ENCODE data around the gene GALNT3.
A peak's percentile ranks its signal among the peaks of the same experiment; 100 is the strongest.

Gene GALNT3

DNA sequence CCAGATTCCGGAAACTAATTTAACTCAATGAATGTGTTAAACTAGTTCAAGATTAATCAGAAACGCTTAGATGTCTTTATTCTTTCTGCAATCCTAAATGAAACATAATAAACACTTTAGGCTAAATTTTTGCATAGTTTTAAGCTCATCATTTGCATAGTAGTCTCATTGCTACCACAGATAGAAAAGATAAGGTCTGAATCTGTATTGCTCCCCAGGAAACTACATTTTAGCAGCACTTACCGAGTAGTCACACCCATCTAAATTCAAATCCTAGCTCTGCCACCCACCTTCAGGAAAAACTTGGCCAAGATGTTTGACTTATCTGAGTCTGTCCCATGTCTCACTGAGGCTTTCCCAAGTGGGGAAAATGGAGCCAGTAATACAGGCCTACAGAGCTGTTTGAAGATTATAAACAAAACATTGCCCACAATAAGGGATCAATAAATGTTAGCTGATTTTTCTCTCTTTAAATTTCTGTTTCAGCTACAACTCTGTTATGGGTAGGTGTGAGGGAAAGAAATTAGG lies 87.0 kb downstream of the GALNT3 start:
- H3K4me3 ChIP-seq (ENCODE audit: low read length): no peak overlapping the region
- H3F3A ChIP-seq (ENCODE audit: insufficient read depth, low read length): no peaks in the 10 kb centered on the region
- no peak overlapping the region for H3K27ac ChIP-seq (ENCODE audit: low read length)
- TF ChIP-seq EZH2 (optimal IDR thresholded peaks at IDR 0.05; ENCODE audit: low read depth, low read length) (no peak), EZH2phosphoT487 (IDR thresholded peaks at IDR 0.05; ENCODE audit: low read length) (no peak)
- TF ChIP-seq, protein P1, sequence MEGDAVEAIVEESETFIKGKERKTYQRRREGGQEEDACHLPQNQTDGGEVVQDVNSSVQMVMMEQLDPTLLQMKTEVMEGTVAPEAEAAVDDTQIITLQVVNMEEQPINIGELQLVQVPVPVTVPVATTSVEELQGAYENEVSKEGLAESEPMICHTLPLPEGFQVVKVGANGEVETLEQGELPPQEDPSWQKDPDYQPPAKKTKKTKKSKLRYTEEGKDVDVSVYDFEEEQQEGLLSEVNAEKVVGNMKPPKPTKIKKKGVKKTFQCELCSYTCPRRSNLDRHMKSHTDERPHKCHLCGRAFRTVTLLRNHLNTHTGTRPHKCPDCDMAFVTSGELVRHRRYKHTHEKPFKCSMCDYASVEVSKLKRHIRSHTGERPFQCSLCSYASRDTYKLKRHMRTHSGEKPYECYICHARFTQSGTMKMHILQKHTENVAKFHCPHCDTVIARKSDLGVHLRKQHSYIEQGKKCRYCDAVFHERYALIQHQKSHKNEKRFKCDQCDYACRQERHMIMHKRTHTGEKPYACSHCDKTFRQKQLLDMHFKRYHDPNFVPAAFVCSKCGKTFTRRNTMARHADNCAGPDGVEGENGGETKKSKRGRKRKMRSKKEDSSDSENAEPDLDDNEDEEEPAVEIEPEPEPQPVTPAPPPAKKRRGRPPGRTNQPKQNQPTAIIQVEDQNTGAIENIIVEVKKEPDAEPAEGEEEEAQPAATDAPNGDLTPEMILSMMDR (IDR thresholded peaks at IDR 0.05; ENCODE audit: low read length): no peak
- no peaks in the 10 kb centered on the region for H3K27me3 ChIP-seq (replicated peaks; ENCODE audit: insufficient read depth, low read length)
- H3K9ac ChIP-seq (ENCODE audit: low read length): no peak overlapping the region
- H3K36me3 ChIP-seq (replicated peaks; ENCODE audit: insufficient read depth, low read length): no peaks in the 10 kb centered on the region
- H3K9me2 ChIP-seq (replicated peaks; ENCODE audit: insufficient read depth, low read length): no peaks in the 10 kb centered on the region
- no peaks in the 10 kb centered on the region for H4K20me1 ChIP-seq (ENCODE audit: insufficient read depth, low read length)
- H2AFZ ChIP-seq (ENCODE audit: low read length): no peak overlapping the region
- no peaks in the 10 kb centered on the region for H3K9me3 ChIP-seq (replicated peaks; ENCODE audit: insufficient read depth, low read length)
- no peak for DNase-seq
- H3K4me2 ChIP-seq (ENCODE audit: low read depth, low read length): no peak overlapping the region
- no peaks in the 10 kb centered on the region for H3K79me2 ChIP-seq (ENCODE audit: low read length)
- H3K4me1 ChIP-seq (ENCODE audit: low read length): no peaks in the 10 kb centered on the region

DNA sequence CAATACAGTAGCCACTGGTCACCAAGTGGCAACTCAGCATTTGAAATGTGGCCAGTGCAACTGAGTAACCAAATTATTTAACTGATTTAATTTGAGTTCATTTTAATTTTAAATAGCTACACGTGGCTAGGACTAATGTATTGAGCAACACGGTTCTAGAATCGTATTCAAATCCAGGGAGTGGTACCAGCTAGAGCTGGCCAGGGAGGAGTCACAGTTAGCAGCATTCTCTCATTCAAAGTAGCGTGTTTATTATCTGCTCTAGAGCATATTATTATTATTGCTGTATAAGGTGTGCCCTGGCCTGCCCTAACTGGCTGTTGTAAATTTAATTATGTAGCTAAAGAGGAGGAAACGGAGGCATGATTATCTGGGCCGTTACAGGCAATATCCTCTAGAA lies 92.9 kb downstream of the GALNT3 start:
- no peaks in the 10 kb centered on the region for H3K9me3 ChIP-seq (replicated peaks; ENCODE audit: insufficient read depth, low read length)
- TF ChIP-seq, protein P1 (IDR thresholded peaks at IDR 0.05; ENCODE audit: low read length): no peak
- TF ChIP-seq EZH2 (optimal IDR thresholded peaks at IDR 0.05; ENCODE audit: low read depth, low read length): no peak
- TF ChIP-seq EZH2phosphoT487 (IDR thresholded peaks at IDR 0.05; ENCODE audit: low read length): no peak
- H3K79me2 ChIP-seq (ENCODE audit: low read length): no peaks in the 10 kb centered on the region
- DNase-seq: no peak
- no peak overlapping the region for H3K4me2 ChIP-seq (ENCODE audit: low read depth, low read length)
- H3K9me2 ChIP-seq (replicated peaks; ENCODE audit: insufficient read depth, low read length): no peaks in the 10 kb centered on the region
- H3K4me3 ChIP-seq (ENCODE audit: low read length): no peak overlapping the region
- H3K4me1 ChIP-seq (ENCODE audit: low read length): peaks cover 23% of the 10 kb centered on the region
- no peaks in the 10 kb centered on the region for H3F3A ChIP-seq (ENCODE audit: insufficient read depth, low read length)
- H3K9ac ChIP-seq (ENCODE audit: low read length): no peak overlapping the region
- no peaks in the 10 kb centered on the region for H3K27me3 ChIP-seq (replicated peaks; ENCODE audit: insufficient read depth, low read length)
- no peaks in the 10 kb centered on the region for H3K36me3 ChIP-seq (replicated peaks; ENCODE audit: insufficient read depth, low read length)
- no peak overlapping the region for H2AFZ ChIP-seq (ENCODE audit: low read length)
- no peaks in the 10 kb centered on the region for H4K20me1 ChIP-seq (ENCODE audit: insufficient read depth, low read length)
- no peak overlapping the region for H3K27ac ChIP-seq (ENCODE audit: low read length)

DNA sequence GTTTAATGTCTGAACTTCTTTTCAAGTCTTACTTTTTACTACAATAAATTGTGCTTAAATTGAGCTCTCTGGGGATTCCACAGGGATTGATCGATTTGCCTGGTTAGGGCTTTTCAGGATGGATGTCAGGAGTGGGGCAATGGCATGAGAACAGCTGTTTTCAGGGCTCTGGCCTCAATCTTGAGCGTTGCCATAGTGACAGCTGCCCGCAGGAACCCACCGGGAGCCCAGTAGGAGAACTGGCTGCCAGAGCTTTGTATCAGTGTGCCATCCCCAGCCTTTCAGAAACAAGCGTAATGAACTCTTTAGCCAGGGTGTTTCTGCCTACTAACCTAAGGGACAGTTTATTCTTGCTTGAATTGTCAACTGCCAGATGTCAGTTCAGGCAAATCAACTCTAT lies 93.5 kb downstream of the GALNT3 start:
- TF ChIP-seq, protein P1 (IDR thresholded peaks at IDR 0.05; ENCODE audit: low read length): no peak
- TF ChIP-seq EZH2phosphoT487 (IDR thresholded peaks at IDR 0.05; ENCODE audit: low read length): no peak
- no peak for TF ChIP-seq EZH2 (optimal IDR thresholded peaks at IDR 0.05; ENCODE audit: low read depth, low read length)
- Histone ChIP-seq H3K9ac (ENCODE audit: low read length) (no peak overlapping the region), H3K36me3 (replicated peaks; ENCODE audit: insufficient read depth, low read length) (no peaks in the 10 kb centered on the region), H3K27me3 (replicated peaks; ENCODE audit: insufficient read depth, low read length) (no peaks in the 10 kb centered on the region), H3K4me3 (ENCODE audit: low read length) (no peak overlapping the region), H3K4me2 (ENCODE audit: low read depth, low read length) (peak overlapping the region; percentile 38; the same call in 1 of the 2 replicates), H3K9me3 (replicated peaks; ENCODE audit: insufficient read depth, low read length) (no peaks in the 10 kb centered on the region), H4K20me1 (ENCODE audit: insufficient read depth, low read length) (no peaks in the 10 kb centered on the region), H3K27ac (ENCODE audit: low read length) (peak overlapping the region; percentile 28; the same call in 1 of the 2 replicates), H3K79me2 (ENCODE audit: low read length) (no peaks in the 10 kb centered on the region), H3K9me2 (replicated peaks; ENCODE audit: insufficient read depth, low read length) (no peaks in the 10 kb centered on the region), H2AFZ (ENCODE audit: low read length) (peak overlapping the region; percentile 29), H3K4me1 (ENCODE audit: low read length) (peaks cover 23% of the 10 kb centered on the region), H3F3A (ENCODE audit: insufficient read depth, low read length) (no peaks in the 10 kb centered on the region)
- DNase-seq: no peak
